CD14-positive monocyte (primary cell): Measurements from ENCODE around the gene LIX1L. TPM values are rescaled to one million over a fixed set of nuclear protein-coding genes. Genes with fewer than 3 reads are reported as not detected.

Experiments used
- DNase-seq, 3 donors: peaks; one replicate each; pipeline ENCODE4 v3.0.0-alpha.2; 2011 to 2022
- H2AFZ ChIP-seq: 2 replicates; pipeline ENCODE4 v1.6.0; 2012; ENCODE audit warnings: mild to moderate bottlenecking, low read depth, low read length, inconsistent platforms; ENCODE audit not compliant: insufficient read depth, poor library complexity, severe bottlenecking
- H3K27ac ChIP-seq, 2 donors: 1 replicate in 1 of 2; 2 replicates in 1 of 2; pipeline ENCODE4 v1.5.1; 2012 to 2013; ENCODE audit warnings: low read length in 2 of 2, control low read depth in 1 of 2, inconsistent platforms in 1 of 2, low read depth in 1 of 2, mild to moderate bottlenecking in 1 of 2
- H3K27me3 ChIP-seq, 2 donors: one replicate each; pipeline versions ENCODE4 v1.6.0 to v1.6.1; 2011 to 2013; ENCODE audit warnings: low read length in 2 of 2; ENCODE audit not compliant: control insufficient read depth in 2 of 2, insufficient read depth in 2 of 2
- H3K36me3 ChIP-seq, 2 donors: replicated peaks in 1 of 2; 1 replicate in 1 of 2; 2 replicates in 1 of 2; pipeline versions ENCODE4 v1.5.1 to v1.6.1; 2012 to 2013; ENCODE audit warnings: low read length in 2 of 2, control low read depth in 1 of 2, inconsistent platforms in 1 of 2, mild to moderate bottlenecking in 1 of 2; ENCODE audit not compliant: insufficient read depth in 2 of 2, control insufficient read depth in 1 of 2
- H3K4me1 ChIP-seq, 2 donors: 1 replicate in 1 of 2; 2 replicates in 1 of 2; pipeline versions ENCODE4 v1.5.1 to v1.6.1; 2012 to 2013; ENCODE audit warnings: low read length in 2 of 2, control low read depth in 1 of 2, inconsistent platforms in 1 of 2, mild to moderate bottlenecking in 1 of 2, moderate library complexity in 1 of 2; ENCODE audit not compliant: insufficient read depth in 2 of 2, control insufficient read depth in 1 of 2
- H3K4me2 ChIP-seq: replicated peaks from 2 replicates; pipeline ENCODE3; 2012; ENCODE audit warnings: low read length, moderate library complexity, mild to moderate bottlenecking; ENCODE audit not compliant: poor library complexity, severe bottlenecking; ENCODE audit errors: extremely low read depth
- H3K4me3 ChIP-seq, 3 experiments: fragments of 200-600 bp in 1 of 3; sonication (generic) in 1 of 3; replicated peaks in 1 of 3; 1 replicate in 2 of 3; 2 replicates in 1 of 3; pipeline ENCODE4 v1.5.1; 2011 to 2013; ENCODE audit warnings: low read length in 3 of 3, mild to moderate bottlenecking in 3 of 3, control low read depth in 2 of 3, low read depth in 2 of 3, inconsistent platforms in 1 of 3, moderate library complexity in 1 of 3
- H3K79me2 ChIP-seq: 2 replicates; pipeline ENCODE4 v1.6.0; 2012; ENCODE audit warnings: mild to moderate bottlenecking, control low read depth, inconsistent platforms, low read length, moderate library complexity; ENCODE audit not compliant: insufficient read depth
- H3K9ac ChIP-seq: 2 replicates; pipeline ENCODE4 v1.6.0; 2017; ENCODE audit warnings: low read length, mild to moderate bottlenecking; ENCODE audit not compliant: insufficient read depth, poor library complexity, severe bottlenecking
- H3K9me3 ChIP-seq, 2 donors: replicated peaks in 1 of 2; 1 replicate in 1 of 2; 2 replicates in 1 of 2; pipeline versions ENCODE4 v1.5.1 to v1.6.1; 2012 to 2013; ENCODE audit warnings: low read length in 2 of 2, control low read depth in 1 of 2; ENCODE audit not compliant: control insufficient read depth in 1 of 2, insufficient read depth in 1 of 2
- H4K20me1 ChIP-seq: 2 replicates; pipeline ENCODE4 v1.6.0; 2012; ENCODE audit warnings: mild to moderate bottlenecking, low read length, control low read depth, moderate library complexity; ENCODE audit not compliant: insufficient read depth
- H3K27ac Mint-ChIP-seq, 7 donors: one replicate each; pipeline ENCODE4 v1.8.0; 2020; ENCODE audit warnings: mild to moderate bottlenecking in 7 of 7, mixed read lengths in 7 of 7, moderate library complexity in 6 of 7, inconsistent platforms in 2 of 7
- H3K27me3 Mint-ChIP-seq, 3 donors: one replicate each; pipeline ENCODE4 v1.8.0; 2021 to 2022; ENCODE audit warnings: low read depth in 3 of 3, mild to moderate bottlenecking in 3 of 3, mixed read lengths in 3 of 3, moderate library complexity in 3 of 3, inconsistent platforms in 1 of 3
- H3K36me3 Mint-ChIP-seq, 2 donors: one replicate each; pipeline ENCODE4 v1.8.0; 2020; ENCODE audit warnings: mixed read lengths in 2 of 2, inconsistent platforms in 1 of 2, mild to moderate bottlenecking in 1 of 2
- H3K4me1 Mint-ChIP-seq: one replicate; pipeline ENCODE4 v1.8.0; 2020; ENCODE audit warnings: mild to moderate bottlenecking, mixed read lengths
- H3K4me3 Mint-ChIP-seq, 2 donors: one replicate each; pipeline ENCODE4 v1.8.0; 2020; ENCODE audit warnings: mild to moderate bottlenecking in 2 of 2, mixed read lengths in 2 of 2, moderate library complexity in 1 of 2
- H3K9me3 Mint-ChIP-seq, 7 donors: one replicate each; pipeline ENCODE4 v1.8.0; 2020 to 2022; ENCODE audit warnings: mixed read lengths in 7 of 7, mild to moderate bottlenecking in 6 of 7, moderate library complexity in 6 of 7, inconsistent platforms in 2 of 7
- WGBS: methylation state at CpG from one replicate; pipeline ENCODE4 v1.1.5; 2013; ENCODE audit warnings: missing lambda C conversion rate; ENCODE audit not compliant: insufficient coverage; 5-methylcytosine and 5-hydroxymethylcytosine counted together
- intact Hi-C, 2 donors: fragments of 100-400 bp; cut with micrococcal nuclease; formaldehyde crosslinking; loops; one replicate each; pipeline versions ENCODE4 v1.15.0 to v1.15.1; 2023
- polyA plus RNA-seq, 3 donors: library from polyadenylated mRNA; depleted of rRNA in 1 of 3; unstranded in 2 of 3; stranded (reverse) in 1 of 3; fragments of 300-500 nt in 2 of 3; fragments of >200 nt in 1 of 3; fragmentation: Illumina TruSeq in 2 of 3; gene quantifications; 1 replicate in 2 of 3; 2 replicates in 1 of 3; pipeline ENCODE4 v1.2.3, GENCODE V29; 2012 to 2021
- TF ChIP-seq, protein P1 (sequence below): fragments of 200-600 bp; IDR thresholded peaks from one replicate; pipeline ENCODE4 v1.8.0; 2022; ENCODE audit warnings: antibody characterized with exemption, mild to moderate bottlenecking

The LIX1L gene
- polyA plus RNA-seq, 3 donors = 6.3 to 13.6 (median 8.5) TPM

- Histone ChIP-seq H3K9ac (no peak overlapping the region), H4K20me1 (peaks cover 20% of the 10 kb centered on the region), H2AFZ (no peak overlapping the region), H3K36me3 (peaks cover 16 to 17% of the 10 kb centered on the region in 2 donors), H3K9me3 (no peaks in the 10 kb centered on the region), H3K4me2 (peak overlapping the region; percentile 39), H3K27ac (peak overlapping the region; percentile 23 to 42), H3K4me1 (peaks cover 36 to 54% of the 10 kb centered on the region in 2 donors), H3K79me2 (peaks cover 52% of the 10 kb centered on the region), H3K4me3 (peak overlapping the region in 2 of 3 experiments; percentile 4 to 34), H3K27me3 (no peaks in the 10 kb centered on the region)
- Mint-ChIP-seq H3K4me1 (peaks cover 46% of the 10 kb centered on the region), H3K4me3 (peak overlapping the region; percentile 40 to 59), H3K9me3 (peaks cover 0 to 7% (median 0%) of the 10 kb centered on the region in 7 donors), H3K27me3 (peaks cover 0 to 2% (median 2%) of the 10 kb centered on the region in 3 donors), H3K27ac (peak overlapping the region; percentile 30 to 90 (median 85)), H3K36me3 (peaks cover 12 to 18% of the 10 kb centered on the region in 2 donors)
- DNase-seq = peak in 1 of 3 donors; percentile 44
- intact Hi-C loops = loop anchor here (5.0 kb wide), 2 partner anchors 32 to 37 kb away; partner anchors contain the start of genes ANKRD34A (in 1 of the 2) and POLR3GL (in 1 of the 2)
- TF ChIP-seq, protein P1, sequence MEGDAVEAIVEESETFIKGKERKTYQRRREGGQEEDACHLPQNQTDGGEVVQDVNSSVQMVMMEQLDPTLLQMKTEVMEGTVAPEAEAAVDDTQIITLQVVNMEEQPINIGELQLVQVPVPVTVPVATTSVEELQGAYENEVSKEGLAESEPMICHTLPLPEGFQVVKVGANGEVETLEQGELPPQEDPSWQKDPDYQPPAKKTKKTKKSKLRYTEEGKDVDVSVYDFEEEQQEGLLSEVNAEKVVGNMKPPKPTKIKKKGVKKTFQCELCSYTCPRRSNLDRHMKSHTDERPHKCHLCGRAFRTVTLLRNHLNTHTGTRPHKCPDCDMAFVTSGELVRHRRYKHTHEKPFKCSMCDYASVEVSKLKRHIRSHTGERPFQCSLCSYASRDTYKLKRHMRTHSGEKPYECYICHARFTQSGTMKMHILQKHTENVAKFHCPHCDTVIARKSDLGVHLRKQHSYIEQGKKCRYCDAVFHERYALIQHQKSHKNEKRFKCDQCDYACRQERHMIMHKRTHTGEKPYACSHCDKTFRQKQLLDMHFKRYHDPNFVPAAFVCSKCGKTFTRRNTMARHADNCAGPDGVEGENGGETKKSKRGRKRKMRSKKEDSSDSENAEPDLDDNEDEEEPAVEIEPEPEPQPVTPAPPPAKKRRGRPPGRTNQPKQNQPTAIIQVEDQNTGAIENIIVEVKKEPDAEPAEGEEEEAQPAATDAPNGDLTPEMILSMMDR = no peak
- WGBS = 85% methylated on average over 2 of the region's 5 CpGs
Observed at GRCh38 chr1:145999321-146000024, 41.7 kb upstream of the LIX1L start.

GRCh38 chr1:145997718-145998023, 39.9 kb upstream of the LIX1L start:
- H3K27ac ChIP-seq = peak overlapping the region in 1 of 2 donors; percentile 78
- no peak for DNase-seq
- Mint-ChIP-seq H3K36me3 (peaks cover 30 to 36% of the 10 kb centered on the region in 2 donors), H3K27me3 (peaks cover 0 to 5% (median 0%) of the 10 kb centered on the region in 3 donors), H3K27ac (peak overlapping the region; percentile 93 to 99 (median 97)), H3K9me3 (peaks cover 0 to 12% (median 2%) of the 10 kb centered on the region in 7 donors), H3K4me1 (peaks cover 60% of the 10 kb centered on the region), H3K4me3 (peak overlapping the region; percentile 99 to 100)
- no peaks in the 10 kb centered on the region for H3K9me3 ChIP-seq
- H3K4me1 ChIP-seq = peaks cover 42 to 65% of the 10 kb centered on the region in 2 donors
- peaks cover 38% of the 10 kb centered on the region for H4K20me1 ChIP-seq
- H3K36me3 ChIP-seq = peaks cover 34 to 35% of the 10 kb centered on the region in 2 donors
- TF ChIP-seq, protein P1 = no peak
- no CpG with 5 or more reads among the region's 3 CpGs for WGBS
- intact Hi-C loops = loop anchor here in 1 of 2 donors (2.0 to 5.0 kb wide), 2 partner anchors 13 to 35 kb away; partner anchors contain the start of genes ANKRD34A and POLR3GL
- peaks cover 70% of the 10 kb centered on the region for H3K79me2 ChIP-seq
- H2AFZ ChIP-seq = peak overlapping the region; percentile 82
- H3K4me2 ChIP-seq = peak overlapping the region; percentile 97
- peak overlapping the region; percentile 78 for H3K9ac ChIP-seq
- H3K4me3 ChIP-seq = peak overlapping the region; percentile 87 to 100 (median 99)
- no peaks in the 10 kb centered on the region for H3K27me3 ChIP-seq
